Prostate gland (tissue), 2 donors: Measurements from ENCODE around the gene CD86. TPM values are rescaled to one million over a fixed set of nuclear protein-coding genes. Genes with fewer than 3 reads are reported as not detected.

Experiments used
- DNase-seq: peaks from one replicate; pipeline ENCODE4 v3.0.0-alpha.2; 2019; ENCODE audit warnings: low spot score
- H3K27ac ChIP-seq, 2 donors: fragments of 200-600 bp; sonication (generic); 2 replicates each; pipeline ENCODE4 v1.5.1; 2017 to 2019
- H3K27me3 ChIP-seq: fragments of 200-600 bp; sonication (generic); replicated peaks from 2 replicates; pipeline ENCODE4 v1.5.1; 2019; ENCODE audit not compliant: insufficient read depth
- H3K36me3 ChIP-seq, 2 donors: fragments of 200-600 bp; sonication (generic); 1 replicate in 1 of 2; 2 replicates in 1 of 2; pipeline versions ENCODE4 v1.5.1 to v1.8.1; 2017 to 2019
- H3K4me1 ChIP-seq: fragments of 200-600 bp; sonication (generic); replicated peaks from 2 replicates; pipeline ENCODE4 v1.5.1; 2019
- H3K4me3 ChIP-seq, 2 donors: fragments of 200-600 bp; sonication (generic); 2 replicates each; pipeline ENCODE4 v1.5.1; 2017 to 2019
- H3K9me3 ChIP-seq: fragments of 200-600 bp; sonication (generic); 2 replicates; pipeline ENCODE4 v1.5.1; 2017
- CTCF ChIP-seq, 4 experiments: fragments of 200-600 bp in 2 of 4; fragments of 450-650 bp in 2 of 4; sonication (generic) in 2 of 4; IDR thresholded peaks; 1 replicate in 3 of 4; 2 replicates in 1 of 4; pipeline ENCODE4 v1.5.1; 2016 to 2019; ENCODE audit warnings: antibody characterized with exemption in 4 of 4, mild to moderate bottlenecking in 2 of 4, moderate library complexity in 2 of 4
- POLR2A ChIP-seq: fragments of 450-650 bp; IDR thresholded peaks from one replicate; pipeline ENCODE4 v1.6.1; 2016; ENCODE audit warnings: antibody characterized with exemption, mild to moderate bottlenecking
- POLR2AphosphoS5 ChIP-seq: sonication (generic); formaldehyde crosslinking; IDR thresholded peaks from one replicate; pipeline ENCODE4 v1.6.1; 2017; ENCODE audit warnings: antibody characterized with exemption
- WGBS: methylation state at CpG from one replicate; pipeline ENCODE4 v1.1.5; 2018; 5-methylcytosine and 5-hydroxymethylcytosine counted together
- intact Hi-C: fragments of 100-400 bp; cut with DNase I; formaldehyde crosslinking; loops from one replicate; pipeline ENCODE4 v1.14.2; 2022
- total RNA-seq, 2 donors: library from RNA; depleted of rRNA; stranded (reverse); fragments of >200 nt; gene quantifications; one replicate each; pipeline ENCODE4 v1.1.0, GENCODE V29; 2016

Gene CD86
- total RNA-seq, 2 donors from 2014 or later = 0.68 to 1.2 TPM

GRCh38 chr3:122080207-122080587 lies 25.0 kb downstream of the CD86 start:
- DNase-seq = no peak
- 94% methylated on average over 9 of the region's 9 CpGs for WGBS

GRCh38 chr3:122081543-122082247 lies 26.5 kb downstream of the CD86 start:
- H3K27me3 ChIP-seq = no peaks in the 10 kb centered on the region
- DNase-seq = no peak
- no peaks in the 10 kb centered on the region for H3K4me1 ChIP-seq
- TF ChIP-seq CTCF (IDR thresholded peaks at IDR 0.05) (no peak), POLR2A (no peak), POLR2AphosphoS5 (no peak)
- WGBS = 58% methylated on average over 7 of the region's 7 CpGs
- no peaks in the 10 kb centered on the region for H3K9me3 ChIP-seq
- no peak overlapping the region for H3K4me3 ChIP-seq
- H3K36me3 ChIP-seq = no peaks in the 10 kb centered on the region
- no peak overlapping the region for H3K27ac ChIP-seq
- intact Hi-C loops = no loop called here

More at GRCh38 chr3:122080207-122080587, 25.0 kb downstream of the CD86 start:
- Histone ChIP-seq H3K27ac (no peak overlapping the region), H3K4me3 (no peak overlapping the region), H3K27me3 (no peaks in the 10 kb centered on the region), H3K4me1 (no peaks in the 10 kb centered on the region), H3K36me3 (no peaks in the 10 kb centered on the region), H3K9me3 (no peaks in the 10 kb centered on the region)
- TF ChIP-seq POLR2A = no peak
- no peak for TF ChIP-seq POLR2AphosphoS5
- TF ChIP-seq CTCF (IDR thresholded peaks at IDR 0.05) = no peak
- intact Hi-C loops = no loop called here

GRCh38 chr3:122082357-122082756 lies 27.2 kb downstream of the CD86 start:
- Histone ChIP-seq H3K4me3 (no peak overlapping the region), H3K4me1 (no peaks in the 10 kb centered on the region), H3K27me3 (no peaks in the 10 kb centered on the region), H3K36me3 (no peaks in the 10 kb centered on the region), H3K9me3 (no peaks in the 10 kb centered on the region), H3K27ac (no peak overlapping the region)
- DNase-seq = no peak
- no peak for TF ChIP-seq POLR2A
- TF ChIP-seq CTCF (IDR thresholded peaks at IDR 0.05) = no peak
- 82% methylated on average over 3 of the region's 3 CpGs for WGBS
- intact Hi-C loops = no loop called here

- Histone ChIP-seq H3K27me3 (no peaks in the 10 kb centered on the region), H3K27ac (no peak overlapping the region), H3K9me3 (no peaks in the 10 kb centered on the region), H3K36me3 (no peaks in the 10 kb centered on the region), H3K4me1 (no peaks in the 10 kb centered on the region), H3K4me3 (no peak overlapping the region)
- WGBS = 63% methylated on average over 2 of the region's 2 CpGs
- DNase-seq = no peak
- intact Hi-C loops = no loop called here
- TF ChIP-seq POLR2A (no peak), CTCF (IDR thresholded peaks at IDR 0.05) (no peak), POLR2AphosphoS5 (no peak)
Observed at GRCh38 chr3:122084799-122085198, 29.6 kb downstream of the CD86 start.

- intact Hi-C loops = no loop called here
- no peaks in the 10 kb centered on the region for H3K36me3 ChIP-seq
- H3K9me3 ChIP-seq = no peaks in the 10 kb centered on the region
- no peak overlapping the region for H3K27ac ChIP-seq
- H3K4me1 ChIP-seq = no peaks in the 10 kb centered on the region
- H3K27me3 ChIP-seq = no peaks in the 10 kb centered on the region
- DNase-seq = no peak
- WGBS = 86% methylated on average over 6 of the region's 6 CpGs
- TF ChIP-seq CTCF (IDR thresholded peaks at IDR 0.05) (no peak), POLR2A (no peak), POLR2AphosphoS5 (no peak)
- no peak overlapping the region for H3K4me3 ChIP-seq
Observed at GRCh38 chr3:122085673-122086072, 30.5 kb downstream of the CD86 start.
